IPS-18a (cell line): ENCODE results near the gene PHLDB3.
A peak's percentile ranks its signal among the peaks of the same experiment; 100 is the strongest.

ENCODE experiments used
- H3K27ac ChIP-seq: one replicate; pipeline ENCODE4 v1.5.1; 2013; ENCODE audit warnings: low read length
- H3K27me3 ChIP-seq: one replicate; pipeline ENCODE4 v1.6.1; 2013; ENCODE audit warnings: mild to moderate bottlenecking, low read length; ENCODE audit not compliant: control insufficient read depth, insufficient read depth
- H3K36me3 ChIP-seq: one replicate; pipeline ENCODE4 v1.6.1; 2013; ENCODE audit warnings: low read depth, low read length; ENCODE audit not compliant: control insufficient read depth
- H3K4me1 ChIP-seq: one replicate; pipeline ENCODE4 v1.6.1; 2013; ENCODE audit warnings: low read depth, low read length; ENCODE audit not compliant: control insufficient read depth
- H3K4me3 ChIP-seq: one replicate; pipeline ENCODE4 v1.5.1; 2013; ENCODE audit warnings: low read length
- H3K9ac ChIP-seq: one replicate; pipeline ENCODE4 v1.6.1; 2013; ENCODE audit warnings: mild to moderate bottlenecking, low read length, moderate library complexity
- H3K9me3 ChIP-seq: one replicate; pipeline ENCODE4 v1.6.1; 2013; ENCODE audit warnings: low read depth, low read length; ENCODE audit not compliant: control insufficient read depth

The PHLDB3 gene

DNA sequence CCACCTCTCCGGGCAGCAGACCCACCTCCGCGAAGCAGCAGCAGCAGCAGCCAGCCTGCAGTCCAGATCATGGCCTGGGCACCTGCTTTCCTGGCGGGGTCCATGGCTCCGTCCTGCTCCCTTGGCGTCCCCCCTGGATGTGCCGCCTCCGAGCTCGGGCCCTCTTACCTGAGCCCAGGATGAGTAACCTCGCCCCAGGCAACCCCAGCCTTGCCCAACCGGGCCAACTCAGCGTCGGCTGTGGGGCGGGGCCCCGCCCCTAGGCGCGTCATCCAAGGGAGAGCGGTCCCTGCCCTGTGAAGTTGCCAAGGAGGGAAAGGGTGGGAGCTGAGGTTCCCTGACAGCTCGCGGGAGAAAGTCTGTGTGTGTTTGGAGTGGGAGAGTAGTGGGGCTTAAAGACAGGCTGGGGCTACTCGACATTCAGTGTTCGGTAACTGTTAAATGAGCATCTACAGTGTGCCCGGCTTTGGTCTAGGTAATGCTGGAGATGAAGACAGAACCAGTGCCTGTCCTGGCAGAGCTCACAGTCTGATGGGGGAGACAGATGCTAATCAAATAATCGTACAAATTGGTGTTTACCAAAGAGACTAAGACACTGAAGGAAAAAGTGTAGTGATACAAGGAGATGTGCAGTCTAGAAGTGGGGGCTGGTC is 39.0 kb downstream of the PHLDB3 start, which contains the start of gene LYPD3:
Gene LYPD3 (minus strand): TSS at position 141 of the 653 bp plus-strand sequence. CDS start 37 bp downstream, at position 104.
- Histone ChIP-seq H3K27ac (no peak within 1 kb of the TSS), H3K9ac (no peak within 1 kb of the TSS), H3K27me3 (peaks cover 35% of the 10 kb centered on the region), H3K9me3 (no peaks in the 10 kb centered on the region), H3K4me1 (peaks cover 4% of the 10 kb centered on the region), H3K36me3 (no peaks in the 10 kb centered on the region), H3K4me3 (peak within 1 kb of the TSS; percentile 83)

DNA sequence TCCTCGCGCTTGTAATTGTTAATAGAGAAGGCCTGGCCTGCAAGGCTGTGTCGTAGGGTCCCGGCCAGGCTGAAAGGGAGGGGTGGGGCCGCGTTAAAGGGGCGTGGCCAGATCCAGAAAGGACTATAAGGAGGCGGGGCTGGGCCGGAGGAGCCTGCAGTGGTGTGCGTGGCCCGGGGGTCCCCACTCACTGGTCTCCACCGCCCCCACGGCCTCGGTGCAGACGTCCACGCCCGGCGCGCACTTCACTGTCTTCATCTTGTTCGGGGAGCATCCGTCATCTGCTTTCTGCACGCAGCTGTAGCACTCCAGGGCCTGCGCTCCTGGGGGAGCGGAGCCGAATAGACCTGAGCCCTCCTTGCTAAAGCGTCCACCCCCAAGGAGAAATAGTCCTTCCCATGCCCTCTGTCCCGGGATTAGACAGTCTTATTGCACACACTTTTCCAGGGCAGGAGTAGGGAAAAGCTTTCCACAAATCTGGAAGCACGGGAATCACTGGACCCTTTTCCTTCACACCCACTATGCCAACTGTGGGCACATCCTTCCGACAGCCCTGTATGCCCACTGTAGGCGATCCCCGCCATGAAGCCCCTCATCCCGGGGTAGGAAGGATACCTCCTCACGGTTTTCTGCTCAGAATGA is 40.3 kb downstream of the PHLDB3 start:
- Histone ChIP-seq H3K4me1 (peaks cover 4% of the 10 kb centered on the region), H3K9me3 (no peaks in the 10 kb centered on the region), H3K9ac (peak overlapping the region; percentile 23), H3K27me3 (peaks cover 35% of the 10 kb centered on the region), H3K4me3 (peak overlapping the region; percentile 83), H3K27ac (no peak overlapping the region), H3K36me3 (no peaks in the 10 kb centered on the region)

DNA sequence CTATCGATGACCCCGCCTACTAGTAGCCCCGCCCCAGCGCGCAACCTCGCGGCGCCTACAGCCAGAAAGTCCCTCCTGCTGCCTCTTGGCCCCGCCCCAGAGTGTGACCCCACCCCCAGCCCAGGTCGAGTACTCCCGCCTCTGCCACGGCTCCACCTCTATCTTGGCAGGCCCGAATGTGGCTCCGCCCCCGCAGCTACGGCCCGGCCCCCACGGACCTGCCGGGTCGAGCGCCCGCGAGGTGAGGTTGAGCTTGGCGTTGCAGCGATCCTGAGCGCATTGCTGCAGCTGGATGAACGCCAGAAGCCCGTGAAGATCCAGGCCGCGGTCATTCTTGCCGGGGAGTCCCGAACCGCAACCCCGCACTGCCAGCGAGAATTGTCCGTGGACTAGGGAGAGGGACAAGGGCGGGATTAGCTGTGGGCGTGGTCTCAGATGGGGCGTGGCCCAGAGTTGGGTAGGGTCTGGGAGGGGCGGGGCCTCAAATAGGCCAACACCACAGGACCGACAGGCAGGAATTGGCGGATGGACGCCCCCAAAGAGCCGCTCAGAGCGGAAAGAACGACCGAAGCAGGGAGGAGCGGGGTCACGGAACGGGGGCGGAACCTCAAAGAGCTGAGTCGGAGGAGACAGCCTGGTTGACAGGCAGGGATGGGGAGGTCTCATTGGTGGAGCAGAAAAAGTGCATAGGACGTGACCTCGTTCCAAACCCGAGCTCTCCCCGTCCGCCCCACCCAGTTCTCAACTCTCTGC is 41.0 kb downstream of the PHLDB3 start:
- H3K4me3 ChIP-seq = peak overlapping the region; percentile 83
- H3K27ac ChIP-seq = no peak overlapping the region
- peak overlapping the region; percentile 23 for H3K9ac ChIP-seq

DNA sequence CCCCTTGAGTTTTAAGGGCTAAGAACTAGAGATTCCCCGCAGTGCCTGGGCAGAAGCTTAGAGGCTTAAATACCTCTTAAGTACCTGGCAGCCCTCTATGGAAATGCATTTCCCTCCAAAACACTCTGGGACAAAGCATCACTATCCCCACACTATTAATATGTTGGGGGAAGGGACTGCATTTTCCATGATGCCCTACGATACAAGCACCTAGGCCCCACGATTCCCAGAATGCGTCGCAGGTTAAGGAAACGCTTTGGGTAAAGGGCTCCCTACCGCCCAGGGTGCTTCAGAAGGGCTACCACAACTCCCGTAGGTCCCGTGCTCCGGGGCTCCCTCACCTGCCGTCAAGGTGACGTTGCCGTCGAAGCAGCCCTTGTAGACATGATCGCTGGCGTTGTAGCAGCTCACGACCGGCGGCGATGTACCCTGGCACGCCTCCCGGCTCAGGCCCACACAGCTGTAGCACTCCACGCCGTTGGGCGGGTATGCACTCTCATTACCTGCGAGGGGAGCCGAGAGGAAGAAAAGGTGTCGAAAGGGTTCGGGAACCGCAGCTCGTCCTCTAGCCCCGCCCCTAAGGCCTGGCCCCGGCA is 41.7 kb downstream of the PHLDB3 start:
- Histone ChIP-seq H3K4me1 (peaks cover 4% of the 10 kb centered on the region), H3K4me3 (peak overlapping the region; percentile 83), H3K9me3 (no peaks in the 10 kb centered on the region), H3K27ac (no peak overlapping the region), H3K36me3 (no peaks in the 10 kb centered on the region), H3K27me3 (peaks cover 35% of the 10 kb centered on the region), H3K9ac (peak overlapping the region; percentile 8)

More for the DNA sequence above, 41.0 kb downstream of the PHLDB3 start:
- Histone ChIP-seq H3K27me3 (peaks cover 35% of the 10 kb centered on the region), H3K4me1 (peaks cover 4% of the 10 kb centered on the region), H3K9me3 (no peaks in the 10 kb centered on the region), H3K36me3 (no peaks in the 10 kb centered on the region)

DNA sequence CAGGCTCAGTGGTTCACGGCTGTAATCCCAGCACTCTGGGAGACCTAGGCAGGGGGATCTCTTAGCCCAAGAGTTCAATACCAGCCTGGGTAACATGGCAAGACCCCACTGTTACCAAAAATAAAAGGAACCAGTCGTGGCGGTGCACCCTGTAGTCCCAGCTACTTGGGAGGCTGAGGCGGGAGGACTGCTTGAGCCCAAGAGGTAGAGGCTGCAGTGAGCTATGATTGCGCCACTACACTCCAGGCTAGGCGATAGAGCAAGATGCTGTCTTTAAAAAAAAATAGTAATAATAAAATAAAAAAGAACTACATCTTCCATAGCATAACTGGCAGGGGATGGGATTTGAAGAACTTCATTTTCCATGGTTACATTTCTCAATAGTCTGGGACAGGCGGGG is 42.2 kb downstream of the PHLDB3 start:
- Histone ChIP-seq H3K36me3 (no peaks in the 10 kb centered on the region), H3K9me3 (no peaks in the 10 kb centered on the region), H3K27ac (no peak overlapping the region), H3K9ac (no peak overlapping the region), H3K27me3 (peaks cover 35% of the 10 kb centered on the region), H3K4me1 (peaks cover 4% of the 10 kb centered on the region), H3K4me3 (peak overlapping the region; percentile 83)

DNA sequence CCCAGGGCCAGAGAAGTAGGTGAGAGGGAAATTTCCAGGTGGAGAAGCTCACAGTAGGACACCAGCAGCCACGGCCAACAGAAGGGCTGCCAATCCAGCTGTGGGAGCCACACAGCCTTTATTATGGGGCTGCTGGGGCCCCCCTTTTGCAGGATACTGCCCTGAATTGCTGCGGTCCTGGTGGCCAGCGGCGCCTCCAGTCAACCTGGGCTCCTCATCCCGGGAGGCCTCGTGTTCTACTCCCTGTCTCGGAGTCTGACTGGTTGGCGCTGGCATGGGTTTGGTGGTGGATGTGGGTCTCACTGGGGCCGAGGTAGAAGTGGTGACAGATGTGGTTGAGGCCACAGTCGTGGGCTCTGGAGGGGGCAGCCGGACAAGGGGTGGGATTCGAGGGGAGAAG is 43.2 kb downstream of the PHLDB3 start:
- no peaks in the 10 kb centered on the region for H3K36me3 ChIP-seq
- H3K4me1 ChIP-seq = peaks cover 4% of the 10 kb centered on the region
- no peak overlapping the region for H3K27ac ChIP-seq

DNA sequence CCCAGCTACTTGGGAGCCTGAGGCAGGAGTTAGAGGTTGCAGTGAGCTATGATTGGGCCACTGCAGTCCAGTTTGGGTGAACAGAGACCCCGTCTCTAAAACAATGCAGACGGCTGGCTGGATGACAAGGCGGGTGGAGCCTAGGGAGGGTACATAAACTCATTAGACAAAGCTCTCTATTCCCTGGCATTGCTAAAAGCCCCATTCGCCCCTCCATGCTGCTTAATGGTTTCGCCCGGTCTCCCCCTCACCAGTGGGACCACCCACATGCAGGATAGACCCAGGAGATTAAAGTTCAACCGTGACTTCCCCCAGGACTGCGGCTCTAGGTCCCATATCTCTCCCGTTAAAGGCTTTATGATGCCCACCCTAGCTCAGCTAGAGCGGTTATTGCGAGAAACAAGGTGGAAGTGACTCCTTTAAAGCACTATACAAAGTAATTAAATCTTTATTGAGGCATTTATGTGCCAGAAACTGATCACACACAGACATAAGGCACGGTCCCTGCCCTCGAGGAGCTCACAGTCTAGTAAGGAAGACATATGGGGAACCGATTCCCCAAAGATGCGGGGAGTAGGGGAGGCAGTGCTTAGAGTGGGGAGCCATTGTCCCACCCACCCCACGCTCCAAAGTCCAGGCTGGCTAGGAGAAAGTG is 44.1 kb downstream of the PHLDB3 start:
- no peak overlapping the region for H3K27ac ChIP-seq
- H3K4me3 ChIP-seq = no peak overlapping the region
- peaks cover 27% of the 10 kb centered on the region for H3K27me3 ChIP-seq
- H3K9ac ChIP-seq = no peak overlapping the region
- no peaks in the 10 kb centered on the region for H3K36me3 ChIP-seq
- H3K9me3 ChIP-seq = no peaks in the 10 kb centered on the region
- peaks cover 4% of the 10 kb centered on the region for H3K4me1 ChIP-seq

More for the DNA sequence above, 43.2 kb downstream of the PHLDB3 start:
- H3K9ac ChIP-seq = no peak overlapping the region
- no peaks in the 10 kb centered on the region for H3K9me3 ChIP-seq
- H3K4me3 ChIP-seq = no peak overlapping the region
- H3K27me3 ChIP-seq = peaks cover 35% of the 10 kb centered on the region

DNA sequence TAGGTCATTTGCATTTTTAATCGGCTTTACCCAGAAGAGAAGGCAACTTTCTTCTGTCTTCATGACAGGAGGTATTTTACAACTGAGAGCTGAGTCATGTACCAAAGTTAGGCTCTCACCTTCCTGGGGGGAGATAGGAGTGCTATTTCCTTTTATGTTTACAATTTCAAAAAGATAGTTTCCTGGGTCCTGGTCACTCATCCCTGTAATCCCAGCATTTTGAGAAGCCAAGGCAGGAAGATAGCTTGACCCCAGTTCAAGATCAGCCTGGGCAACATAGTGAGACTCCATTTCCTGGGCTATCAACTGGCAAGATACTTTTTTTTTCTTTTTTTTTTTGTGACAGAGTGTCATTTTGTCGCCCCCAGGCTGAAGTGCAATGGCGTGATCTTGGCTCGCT is 46.7 kb downstream of the PHLDB3 start:
- Histone ChIP-seq H3K4me3 (no peak overlapping the region), H3K9ac (no peak overlapping the region)

DNA sequence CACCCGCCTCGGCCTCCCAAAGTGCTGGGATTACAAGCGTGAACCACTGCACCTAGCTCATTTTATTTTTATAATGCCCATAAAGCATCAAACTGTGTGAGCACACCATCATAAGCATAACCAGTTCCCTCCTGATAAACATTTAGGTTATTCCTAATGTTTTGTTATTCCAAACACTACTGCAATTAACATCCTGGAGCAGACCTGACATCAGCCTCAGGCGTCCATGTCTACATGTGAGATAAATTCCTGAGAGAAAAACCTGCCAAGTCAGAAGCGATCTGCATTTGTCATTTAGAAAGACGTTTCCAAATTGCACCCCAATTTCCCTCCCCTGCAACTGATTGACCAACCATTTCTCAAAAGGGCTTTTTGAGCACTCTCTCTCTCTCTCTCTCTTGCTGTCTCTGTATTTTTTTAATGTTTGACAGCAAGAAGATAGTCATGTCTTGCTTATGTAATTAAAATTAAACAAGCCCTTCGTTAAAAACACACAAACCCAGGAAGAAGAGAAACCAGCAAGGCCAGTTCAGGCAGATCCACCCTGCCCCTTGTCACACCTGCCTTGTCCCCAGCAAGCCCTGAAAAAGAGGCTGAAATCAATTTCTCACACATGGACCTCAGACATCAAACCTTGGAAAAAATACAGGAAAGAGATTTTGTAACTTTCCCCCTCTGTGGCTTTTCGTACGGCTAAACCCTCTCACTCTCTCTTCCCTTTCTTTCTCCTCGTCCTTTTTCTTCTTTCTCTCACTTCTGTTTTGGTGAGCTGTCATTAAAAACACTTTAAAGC is 49.0 kb downstream of the PHLDB3 start:
- Histone ChIP-seq H3K4me3 (no peak overlapping the region), H3K27me3 (no peaks in the 10 kb centered on the region), H3K4me1 (no peaks in the 10 kb centered on the region), H3K36me3 (no peaks in the 10 kb centered on the region), H3K9me3 (no peaks in the 10 kb centered on the region), H3K27ac (no peak overlapping the region), H3K9ac (no peak overlapping the region)

More for the DNA sequence above, 46.7 kb downstream of the PHLDB3 start:
- Histone ChIP-seq H3K27me3 (peaks cover 14% of the 10 kb centered on the region), H3K27ac (no peak overlapping the region), H3K9me3 (no peaks in the 10 kb centered on the region), H3K36me3 (no peaks in the 10 kb centered on the region), H3K4me1 (no peaks in the 10 kb centered on the region)

DNA sequence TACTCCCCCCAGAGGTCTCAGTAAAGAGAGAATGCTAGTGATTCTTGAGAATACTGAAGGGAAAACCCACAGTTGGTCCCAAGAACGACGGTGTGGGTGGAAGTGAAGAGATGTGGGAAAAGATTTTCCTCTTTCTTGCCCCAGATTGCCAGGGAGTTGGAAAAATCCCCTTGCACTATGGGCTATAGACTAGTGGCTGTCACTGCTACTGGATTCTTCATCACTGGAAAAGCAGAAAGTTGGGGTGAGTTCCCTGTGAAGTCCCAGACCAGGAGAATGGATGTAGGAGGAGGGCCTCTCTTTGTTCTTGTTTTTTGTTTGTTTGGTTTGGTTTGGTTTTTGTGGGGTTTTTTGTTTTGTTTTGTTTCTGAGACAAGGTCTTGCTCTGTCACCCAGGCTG is 50.5 kb downstream of the PHLDB3 start:
- Histone ChIP-seq H3K4me1 (no peaks in the 10 kb centered on the region), H3K4me3 (no peak overlapping the region), H3K36me3 (no peaks in the 10 kb centered on the region), H3K9me3 (no peaks in the 10 kb centered on the region), H3K27me3 (no peaks in the 10 kb centered on the region), H3K9ac (no peak overlapping the region), H3K27ac (no peak overlapping the region)
